NCI-H1417 (cell line): ENCODE results near the gene HRH1.
"Not testable (repeated sequence)": the region's sequence is repeated elsewhere in the genome, so short reads cannot be mapped to it uniquely, and the experiment has no call there.

Experiments used
- DNase-seq, 3 experiments: peaks; one replicate each; lab custom pipeline; 2025; lab: John Stamatoyannopoulos, UW

HRH1 gene

GRCh38 chr3:11239796-11240195, 85.5 kb downstream of the HRH1 start:
- no peak for DNase-seq

- DNase-seq, result no peak
These were observed 86.2 kb downstream of the HRH1 start for GRCh38 chr3:11240496-11240895.

GRCh38 chr3:11244121-11244677, 89.9 kb downstream of the HRH1 start:
- DNase-seq, result no peak

- DNase-seq, result no peak
These were observed 91.0 kb downstream of the HRH1 start for GRCh38 chr3:11245276-11245675.

- DNase-seq, result no peak
These were observed 91.8 kb downstream of the HRH1 start for GRCh38 chr3:11245827-11246662.

- no peak for DNase-seq
These were observed 92.3 kb downstream of the HRH1 start for GRCh38 chr3:11246663-11246970.

GRCh38 chr3:11247362-11247761, 93.1 kb downstream of the HRH1 start:
- no peak for DNase-seq

- no peak for DNase-seq
These were observed 94.3 kb downstream of the HRH1 start for GRCh38 chr3:11248596-11248995.

GRCh38 chr3:11250902-11251806, 96.9 kb downstream of the HRH1 start:
- DNase-seq, result no peak

- DNase-seq, result no peak
These were observed 97.5 kb downstream of the HRH1 start for GRCh38 chr3:11251807-11252176.

- no peak for DNase-seq
These were observed 100.6 kb downstream of the HRH1 start for GRCh38 chr3:11254876-11255275.

GRCh38 chr3:11255537-11255936, 101.2 kb downstream of the HRH1 start:
- not testable (repeated sequence) for DNase-seq

GRCh38 chr3:11258958-11259357, 104.7 kb downstream of the HRH1 start:
- DNase-seq, result no peak

GRCh38 chr3:11260460-11260859, 106.2 kb downstream of the HRH1 start:
- no peak for DNase-seq

GRCh38 chr3:11269007-11269406, 114.7 kb downstream of the HRH1 start:
- no peak for DNase-seq

- peak; percentile 84 to 94 (median 93) for DNase-seq
These were observed 118.0 kb downstream of the HRH1 start, which contains the start of gene ATG7 for GRCh38 chr3:11271986-11272904. TSS of gene ATG7 (plus strand) at chr3:11272397. CDS start at chr3:11298696, 26,299 bp downstream.

- DNase-seq, result no peak
These were observed 118.7 kb downstream of the HRH1 start for GRCh38 chr3:11272906-11273574.

GRCh38 chr3:11273891-11274291, 119.6 kb downstream of the HRH1 start:
- no peak for DNase-seq

- DNase-seq, result no peak
These were observed 120.4 kb downstream of the HRH1 start for GRCh38 chr3:11274566-11275142.

GRCh38 chr3:11275926-11276325, 121.6 kb downstream of the HRH1 start:
- DNase-seq, result no peak

GRCh38 chr3:11276901-11277300, 122.6 kb downstream of the HRH1 start:
- no peak for DNase-seq
